Left cardiac atrium (tissue), 4 donors: ENCODE data around the gene RAD51B. TPM values are rescaled to one million over a fixed set of nuclear protein-coding genes. Genes with fewer than 3 reads are reported as not detected.

Experiments used
- ATAC-seq, 2 donors: fragments of 200-7000 bp; cut with Tn5 transposase; one replicate each; pipeline ENCODE4 v1.9.1; 2020; ENCODE audit warnings: mild to moderate bottlenecking in 2 of 2, moderate library complexity in 2 of 2
- DNase-seq: peaks from one replicate; pipeline ENCODE4 v3.0.0-alpha.2; 2020
- intact Hi-C, 2 donors: fragments of 100-400 bp; cut with DNase I; formaldehyde crosslinking; loops; one replicate each; pipeline versions ENCODE4 v1.14.1 to v1.15.1; 2022 to 2023
- total RNA-seq, 2 donors: library from RNA; stranded (reverse); fragmentation: NEBNext Ultra II Directional; extraction: Animal tissue kit (Norgen Biotek cat#: 25700); gene quantifications; one replicate each; pipeline ENCODE4 v1.2.1, GENCODE V29; 2021
- donor health status: DM: no; HTN: yes; CAD: no.
- donor health status: DM: no; HTN: yes; CAD: no; lungs with severe emphysema.
- donor health status: DM: yes; HTN: yes; CAD: no.
- donor health status: Dilated cardiomyopathy.

The RAD51B gene
- total RNA-seq, 2 donors from 2014 or later: 4.4 to 6.6 TPM

GRCh38 chr14:68590201-68590522 is 770.6 kb downstream of the RAD51B start:
- intact Hi-C loops: no loop called here
- ATAC-seq: no peak
- no peak for DNase-seq

GRCh38 chr14:68591786-68592185 is 772.2 kb downstream of the RAD51B start:
- no peak for DNase-seq
- no peak for ATAC-seq
- intact Hi-C loops: no loop called here

GRCh38 chr14:68592948-68593556 is 773.5 kb downstream of the RAD51B start:
- intact Hi-C loops: no loop called here
- no peak for ATAC-seq
- no peak for DNase-seq

GRCh38 chr14:68593806-68594536 is 774.4 kb downstream of the RAD51B start:
- DNase-seq (no peak), ATAC-seq (no peak)
- intact Hi-C loops: no loop called here

GRCh38 chr14:68594737-68595380 is 775.3 kb downstream of the RAD51B start:
- intact Hi-C loops: no loop called here
- no peak for DNase-seq
- ATAC-seq: no peak

- intact Hi-C loops: no loop called here
- no peak for ATAC-seq
- no peak for DNase-seq
Measured at GRCh38 chr14:68596211-68596610, 776.6 kb downstream of the RAD51B start.

GRCh38 chr14:68596701-68597100 is 777.1 kb downstream of the RAD51B start:
- DNase-seq: no peak
- no peak for ATAC-seq
- intact Hi-C loops: no loop called here

GRCh38 chr14:68598089-68598488 is 778.5 kb downstream of the RAD51B start:
- DNase-seq (no peak), ATAC-seq (peak in 1 of 2 donors; percentile 6)
- intact Hi-C loops: no loop called here

- ATAC-seq: peak; percentile 80 to 93
Measured at GRCh38 chr14:68598621-68599447, 779.3 kb downstream of the RAD51B start.

GRCh38 chr14:68599896-68600610 is 780.5 kb downstream of the RAD51B start:
- intact Hi-C loops: no loop called here
- ATAC-seq (no peak), DNase-seq (no peak)

More at GRCh38 chr14:68598621-68599447, 779.3 kb downstream of the RAD51B start:
- peak; percentile 81 for DNase-seq
- intact Hi-C loops: no loop called here

- intact Hi-C loops: no loop called here
- ATAC-seq: no peak
- DNase-seq: no peak
Measured at GRCh38 chr14:68602507-68602906, 782.9 kb downstream of the RAD51B start.

GRCh38 chr14:68603533-68604360 is 784.2 kb downstream of the RAD51B start:
- DNase-seq: no peak
- no peak for ATAC-seq
- intact Hi-C loops: no loop called here

GRCh38 chr14:68604361-68604730 is 784.8 kb downstream of the RAD51B start:
- intact Hi-C loops: no loop called here

GRCh38 chr14:68604822-68605221 is 785.2 kb downstream of the RAD51B start:
- intact Hi-C loops: no loop called here
- ATAC-seq: no peak
- no peak for DNase-seq

More at GRCh38 chr14:68604361-68604730, 784.8 kb downstream of the RAD51B start:
- ATAC-seq (no peak), DNase-seq (no peak)

GRCh38 chr14:68606176-68606575 is 786.6 kb downstream of the RAD51B start:
- ATAC-seq: no peak
- DNase-seq: no peak
- intact Hi-C loops: no loop called here

GRCh38 chr14:68606644-68607043 is 787.1 kb downstream of the RAD51B start:
- ATAC-seq (no peak), DNase-seq (no peak)
- intact Hi-C loops: no loop called here

GRCh38 chr14:68607081-68607866 is 787.7 kb downstream of the RAD51B start:
- DNase-seq (no peak), ATAC-seq (peak in 1 of 2 donors; percentile 61)
- intact Hi-C loops: no loop called here
